Right kidney (tissue), 1 donor: ENCODE measurements around the gene WAC.

Experiments
- DNase-seq: peaks from one replicate; pipeline ENCODE4 v3.0.0-alpha.2; 2016

WAC gene

DNA sequence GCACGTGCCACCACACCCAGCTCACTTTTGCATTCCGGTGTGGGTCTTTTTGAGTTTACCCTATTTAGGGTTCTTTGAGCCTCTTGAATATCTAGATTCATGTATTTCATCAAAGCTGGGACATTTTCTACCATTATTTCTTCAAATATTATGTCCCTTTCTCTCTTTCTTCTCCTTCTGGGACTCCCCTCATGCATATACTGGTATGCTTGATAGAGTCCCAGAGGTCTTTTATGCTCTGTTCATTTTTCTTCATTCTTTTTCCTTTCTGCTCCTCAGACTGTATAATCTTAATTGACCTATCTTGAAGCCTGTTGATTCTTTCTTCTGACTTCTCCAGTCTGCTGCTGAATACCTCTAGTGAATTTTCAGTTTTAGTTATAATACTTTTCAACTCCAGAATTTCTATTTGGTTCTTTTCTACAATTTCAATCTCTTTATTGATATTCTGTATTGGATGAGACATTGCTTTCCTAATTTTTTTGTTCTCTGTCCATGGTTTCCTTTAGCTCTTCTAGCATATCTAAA is 9.1 kb upstream of the WAC start:
- no peak for DNase-seq

DNA sequence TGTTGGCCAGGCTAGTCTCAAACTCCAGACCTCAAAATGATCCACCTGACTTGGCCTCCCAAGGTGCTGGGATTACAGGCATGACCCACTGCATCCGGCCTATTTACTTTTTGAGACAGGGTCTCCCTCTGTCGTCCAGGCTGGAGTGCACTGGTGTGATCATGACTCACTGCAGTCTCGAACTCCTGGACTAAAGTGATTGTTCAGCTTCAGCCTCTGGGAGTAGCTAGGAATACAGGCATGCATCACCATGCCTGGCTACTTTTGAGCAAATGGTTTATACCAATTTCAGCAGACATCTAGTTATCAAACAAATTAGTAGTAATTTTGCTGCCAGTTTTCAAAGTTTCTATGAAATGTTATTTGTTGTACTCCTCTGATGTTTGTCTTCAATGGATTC is 2.2 kb upstream of the WAC start:
- no peak for DNase-seq

DNA sequence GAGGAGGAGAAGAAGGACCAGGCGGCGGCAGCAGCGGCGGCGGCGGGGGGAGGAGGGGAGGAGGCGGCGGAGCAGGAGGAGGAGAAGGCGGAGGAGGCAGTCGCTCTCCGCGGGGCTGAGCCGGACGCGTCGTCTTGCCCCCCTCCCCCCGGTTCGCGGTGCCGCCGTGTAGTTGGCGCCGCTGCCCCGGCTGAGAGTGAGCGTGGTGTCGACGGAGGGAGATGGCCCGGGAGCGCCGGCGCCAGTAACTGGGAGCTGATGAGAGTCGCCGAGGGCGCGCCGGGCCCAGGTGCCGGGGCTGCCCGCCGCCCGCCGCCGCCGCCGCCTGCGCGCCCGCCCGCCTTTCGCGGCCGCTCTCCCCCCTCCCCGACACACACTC is 257 bp downstream of the WAC start:
- peak; percentile 73 for DNase-seq

GRCh38 chr10:28533571-28534304 is 820 bp downstream of the WAC start:
- DNase-seq: peak; percentile 74

- no peak for DNase-seq
These were observed 2.9 kb downstream of the WAC start for GRCh38 chr10:28535846-28536245.

DNA sequence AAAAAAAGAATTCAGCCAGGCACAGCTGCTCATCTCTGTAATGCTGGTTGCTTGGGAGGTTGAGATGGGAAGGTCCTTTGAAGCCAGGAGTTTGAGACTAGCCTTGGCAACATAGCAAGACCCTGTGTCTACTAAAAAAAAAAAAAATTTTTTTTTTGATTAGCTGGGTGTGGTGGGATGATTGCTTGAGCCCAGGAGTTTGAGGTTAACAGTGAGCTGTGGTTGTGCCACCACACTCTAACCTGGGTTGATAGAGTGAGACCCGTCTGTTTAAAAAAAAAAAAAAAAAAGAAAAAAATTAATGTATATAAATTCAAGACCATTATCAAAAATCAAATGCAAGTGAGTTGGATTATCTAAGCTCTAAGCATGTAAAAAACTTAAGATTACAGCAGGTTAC is 5.7 kb downstream of the WAC start:
- DNase-seq: no peak

DNA sequence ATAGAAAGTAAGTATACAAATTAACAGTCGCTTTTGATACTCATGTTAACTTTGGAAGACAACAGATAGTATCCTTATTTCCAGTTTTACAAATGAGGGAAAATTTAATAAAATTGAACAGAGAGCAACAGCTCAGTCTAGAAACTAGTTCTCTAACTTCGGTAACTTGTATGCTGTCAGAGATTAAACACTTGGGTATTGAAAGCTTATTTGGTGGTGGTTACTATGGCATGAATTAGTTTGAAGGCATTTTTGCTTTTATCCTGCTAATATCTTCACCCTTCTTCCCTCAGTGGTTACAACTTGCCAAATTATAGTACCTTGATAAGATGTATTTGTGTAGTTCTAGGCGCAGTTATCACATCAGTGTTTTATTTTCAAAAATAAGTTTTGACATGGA is 7.2 kb downstream of the WAC start:
- DNase-seq: no peak

DNA sequence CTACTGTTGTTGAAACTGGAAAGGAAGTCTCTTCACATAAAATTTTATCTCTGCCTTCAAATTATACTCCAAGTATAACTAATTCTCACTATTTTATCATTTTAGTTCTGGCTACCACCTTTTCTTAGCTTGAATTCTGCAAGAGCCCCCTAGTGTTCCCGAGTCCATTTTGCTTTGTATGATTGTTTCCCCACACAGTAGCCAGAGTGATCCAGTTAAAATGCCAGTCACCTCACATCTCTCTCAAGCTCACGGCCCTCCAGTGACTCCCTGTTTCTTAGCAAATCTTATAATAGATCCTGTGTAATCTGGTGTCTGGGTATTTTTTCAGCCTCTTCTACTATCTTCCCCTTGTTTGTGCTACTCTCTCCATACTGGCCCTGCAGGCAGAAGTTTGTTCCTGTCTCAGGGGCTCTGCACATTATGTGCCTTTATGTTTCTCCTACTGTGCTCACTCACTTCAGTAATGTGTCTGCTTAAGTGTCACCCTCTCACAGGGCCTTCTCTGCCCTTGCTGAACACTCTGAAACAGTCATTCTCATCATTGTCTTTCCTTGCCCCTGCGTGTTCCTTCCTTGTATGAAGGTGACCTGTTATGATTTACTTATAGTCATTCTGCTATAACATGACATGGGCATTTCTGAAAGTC is 8.9 kb downstream of the WAC start:
- DNase-seq: no peak

DNA sequence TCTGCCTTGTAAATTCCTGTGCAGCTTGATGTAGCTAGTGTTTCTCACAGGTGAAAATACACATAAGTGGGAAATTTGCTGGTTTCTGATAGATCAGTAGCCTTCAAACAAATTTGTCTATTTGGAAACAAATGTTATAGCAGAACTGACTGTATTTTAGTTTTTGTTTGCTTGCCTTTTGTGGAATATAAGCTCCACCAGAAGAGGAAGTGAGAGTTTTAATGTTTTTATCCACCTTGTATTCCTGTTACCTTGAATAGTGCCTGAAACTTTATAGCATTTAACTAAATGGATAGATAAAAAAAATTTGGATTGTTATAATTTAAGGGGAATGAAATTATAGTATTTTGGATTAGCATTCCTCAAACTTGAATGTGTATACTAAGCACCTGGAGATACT is 9.8 kb downstream of the WAC start:
- no peak for DNase-seq

- no peak for DNase-seq
These were observed 11.1 kb downstream of the WAC start for GRCh38 chr10:28544058-28544457.

DNA sequence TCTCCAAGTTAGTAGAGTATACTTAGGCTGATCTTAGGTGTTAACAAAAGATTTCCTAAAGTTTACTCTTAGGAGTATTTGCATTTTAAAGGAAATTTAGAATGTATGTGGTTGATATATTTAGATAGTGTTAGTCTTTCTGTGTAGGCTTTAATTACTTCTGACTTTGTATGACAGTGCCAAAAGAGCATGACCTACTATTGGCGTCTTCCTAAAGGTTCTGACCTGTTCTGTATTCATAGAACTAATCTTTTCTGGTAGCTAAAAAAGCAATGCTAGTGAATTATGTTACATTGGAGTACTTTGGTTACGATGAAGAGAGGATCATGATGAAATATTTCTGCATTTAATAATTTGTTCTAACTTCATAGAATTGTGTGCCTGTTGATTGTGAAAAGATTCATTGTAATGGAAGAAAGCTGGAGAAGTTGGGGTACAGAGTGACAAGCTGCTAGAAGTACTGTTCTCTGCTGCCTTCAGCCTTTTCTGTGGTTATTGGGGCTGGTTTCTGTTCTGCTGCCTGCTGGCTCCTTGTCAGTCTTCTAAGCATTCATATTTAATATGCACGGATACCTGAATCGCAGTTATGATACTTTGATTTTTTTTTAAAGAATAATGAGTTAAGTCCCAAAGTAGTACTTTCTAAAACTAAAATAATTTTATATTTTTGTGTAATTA is 13.2 kb downstream of the WAC start:
- no peak for DNase-seq

DNA sequence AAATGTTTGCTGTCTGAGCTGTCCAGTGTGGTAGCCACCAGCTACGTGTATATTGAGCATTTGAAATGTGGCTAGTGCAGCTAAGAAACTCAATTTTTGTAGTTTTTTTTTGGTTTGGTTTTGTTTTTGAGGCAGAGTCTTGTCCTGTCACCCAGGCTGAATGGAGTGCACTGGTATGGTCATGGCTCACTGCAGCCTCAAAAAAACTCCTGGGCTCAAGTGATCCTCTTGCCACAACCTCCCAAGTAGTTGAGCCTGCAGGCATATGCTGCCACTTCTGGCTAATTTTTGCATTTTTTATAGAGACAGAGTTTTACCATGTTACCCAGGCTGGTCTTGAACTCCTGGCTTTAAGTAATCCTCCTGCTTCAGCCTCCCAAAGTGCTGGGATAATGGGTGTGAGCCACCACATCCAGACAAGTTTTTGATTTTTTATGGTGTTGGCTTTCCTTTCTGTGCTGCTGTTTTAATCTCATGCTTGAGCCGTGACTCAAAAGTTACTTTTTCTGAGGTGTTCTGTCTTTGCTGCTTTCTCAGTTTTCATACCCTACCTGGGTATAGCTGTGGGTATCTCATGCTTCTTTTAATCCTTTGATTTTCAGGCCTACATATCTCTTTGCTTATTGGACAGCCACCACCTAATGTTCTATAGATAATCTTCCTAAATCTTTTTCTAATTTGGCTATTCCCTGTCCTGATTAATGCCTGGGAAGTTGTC is 16.0 kb downstream of the WAC start:
- no peak for DNase-seq

DNA sequence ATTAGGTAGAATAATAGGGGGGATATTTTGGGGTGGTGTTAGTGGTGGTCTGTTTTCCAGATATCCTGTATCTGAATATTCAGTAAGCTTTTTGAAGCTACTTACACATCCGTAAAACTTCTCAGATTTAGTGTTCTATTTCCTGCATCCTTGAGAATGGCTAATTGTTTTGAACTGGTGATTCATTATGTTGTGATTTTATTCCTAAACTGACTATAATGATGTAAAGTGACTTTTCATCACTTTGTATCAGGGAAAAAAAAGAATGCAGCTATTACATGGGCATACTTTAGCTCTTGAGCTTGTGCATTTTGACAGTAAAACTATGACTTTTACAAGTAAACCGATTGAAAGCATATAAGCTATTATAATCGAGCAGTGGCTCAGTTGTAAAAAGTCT is 18.2 kb downstream of the WAC start:
- DNase-seq: no peak

DNA sequence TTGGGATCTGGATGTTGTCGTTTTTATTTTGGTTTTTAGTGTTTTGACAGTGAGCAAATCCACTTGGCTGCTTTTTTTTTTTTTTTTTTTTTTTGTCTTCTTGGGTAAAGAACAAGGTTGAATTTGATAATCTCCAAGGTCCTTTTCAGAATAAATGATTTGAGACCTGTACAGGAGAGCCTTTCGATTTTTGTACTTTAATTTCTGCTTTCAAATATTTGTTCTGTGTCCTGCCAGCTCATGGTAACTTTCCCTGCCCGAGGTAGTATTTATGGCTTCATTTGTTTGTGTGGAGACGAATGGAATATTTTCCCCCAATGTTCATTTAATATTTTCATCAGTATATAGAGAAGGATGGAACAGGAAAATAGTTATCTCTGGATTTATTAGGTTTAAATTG is 19.9 kb downstream of the WAC start:
- DNase-seq: no peak

- no peak for DNase-seq
These were observed 21.1 kb downstream of the WAC start for GRCh38 chr10:28554009-28554408.

- no peak for DNase-seq
These were observed 22.0 kb downstream of the WAC start for GRCh38 chr10:28554952-28555351.

DNA sequence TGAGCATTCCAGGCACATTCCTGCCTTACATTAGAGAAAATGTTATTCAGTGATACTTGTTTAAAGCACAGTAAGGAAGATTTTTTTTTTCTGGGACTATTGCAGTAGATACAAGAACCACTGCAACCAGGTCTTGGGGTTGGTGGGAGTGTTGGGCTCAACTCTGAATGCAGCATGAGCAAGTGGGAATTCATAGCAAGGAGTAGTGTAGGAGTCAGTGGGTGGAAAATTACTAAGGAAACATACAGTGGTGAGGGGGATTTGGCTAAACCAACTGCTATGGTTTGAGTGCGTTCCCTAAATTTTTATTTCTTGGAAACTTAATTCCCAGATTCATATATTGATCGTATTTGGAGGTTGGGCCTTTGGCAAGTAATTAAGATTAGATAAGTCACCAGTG is 22.4 kb downstream of the WAC start:
- no peak for DNase-seq

DNA sequence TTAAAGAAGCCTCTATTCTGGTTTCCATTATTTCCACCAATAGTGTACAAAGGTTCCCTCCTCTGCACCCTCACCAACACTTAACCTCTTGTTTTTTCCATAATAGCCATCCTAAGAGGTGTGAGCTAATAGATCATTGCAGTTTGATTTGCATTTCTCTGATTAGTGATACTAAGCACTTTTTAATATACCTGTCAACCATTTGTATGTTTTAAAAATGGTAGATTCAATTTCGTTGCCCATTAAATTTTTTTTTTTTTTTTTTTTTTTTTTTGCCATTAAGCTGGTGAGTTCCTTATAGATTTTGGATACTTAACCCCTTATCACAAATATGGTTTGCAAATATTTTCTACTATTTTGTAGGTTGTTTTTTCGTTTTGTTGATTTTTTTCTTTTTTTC is 23.2 kb downstream of the WAC start:
- DNase-seq: no peak

- no peak for DNase-seq
These were observed 25.3 kb downstream of the WAC start for GRCh38 chr10:28558186-28558585.

DNA sequence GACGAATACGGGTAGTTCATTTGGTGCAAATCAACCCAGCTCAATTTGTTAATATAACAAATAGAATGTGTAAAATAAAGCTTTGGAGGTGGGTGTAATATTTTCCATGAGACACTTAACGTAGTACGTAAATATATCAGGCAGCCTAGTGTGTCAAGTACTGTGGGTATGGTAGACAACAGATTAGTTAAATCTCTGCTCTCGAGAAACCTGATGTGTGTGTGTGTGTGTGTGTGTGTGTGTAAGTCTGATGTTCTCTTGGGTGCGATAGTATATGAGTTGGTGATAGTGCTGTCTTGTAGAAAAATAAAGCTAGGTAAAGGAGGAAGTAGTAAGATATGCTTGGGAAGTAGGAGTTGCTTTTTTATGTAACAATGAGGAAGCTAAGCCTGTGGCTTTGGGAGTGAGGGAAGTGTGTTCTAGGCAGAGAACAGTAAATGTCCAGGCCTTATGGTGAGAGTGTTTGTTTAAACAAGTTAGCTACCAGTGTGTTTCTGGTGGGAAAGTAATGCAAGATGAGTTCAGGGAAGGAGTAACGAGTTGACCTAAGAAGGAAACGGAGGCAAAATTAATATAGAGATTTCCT is 26.1 kb downstream of the WAC start:
- no peak for DNase-seq

DNA sequence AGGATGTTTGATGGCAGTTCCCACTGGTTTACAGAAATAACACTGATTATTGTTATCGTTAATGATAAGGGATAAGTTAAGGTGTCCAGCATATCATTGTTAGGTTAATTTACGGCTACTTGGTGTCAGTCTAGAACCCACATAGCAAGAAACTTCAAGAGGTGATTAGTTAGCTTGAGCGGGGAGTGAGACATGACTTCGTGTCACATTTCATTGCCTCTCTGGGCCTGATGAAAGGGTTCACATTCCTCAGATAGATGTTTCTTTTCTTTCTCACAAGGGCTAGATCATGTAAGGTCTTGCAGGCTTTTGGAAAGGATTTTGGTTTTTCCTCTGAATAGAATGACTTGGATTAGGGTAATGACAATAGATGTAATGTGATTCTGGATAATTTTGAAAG is 26.7 kb downstream of the WAC start:
- DNase-seq: no peak

DNA sequence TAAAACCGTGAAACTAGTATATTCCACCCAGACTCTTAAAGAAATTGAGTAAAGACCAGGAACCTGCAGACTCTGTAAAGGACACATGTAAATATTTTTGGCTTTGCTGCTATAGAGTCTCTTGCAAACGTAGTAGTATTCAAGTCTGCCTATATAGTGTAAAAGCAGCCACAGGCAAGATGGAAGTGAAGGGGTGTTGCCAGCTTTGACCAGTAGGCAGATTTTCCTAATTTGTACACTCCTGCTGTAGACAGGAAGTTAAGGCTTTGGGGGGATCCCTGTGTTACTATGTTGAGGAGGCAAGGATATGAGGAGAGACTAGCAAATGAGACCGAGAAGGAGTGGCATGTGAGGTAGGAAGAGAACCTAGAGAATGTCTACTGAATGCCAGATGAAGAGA is 27.7 kb downstream of the WAC start:
- no peak for DNase-seq

GRCh38 chr10:28561531-28561930 is 28.6 kb downstream of the WAC start:
- DNase-seq: no peak
